Mesenteric fat pad (tissue), 1 donor: ENCODE results near the gene MESP1. TPM values are rescaled to one million over a fixed set of nuclear protein-coding genes. Genes with fewer than 3 reads are reported as not detected.

ENCODE experiments used
- DNase-seq: peaks from one replicate; pipeline ENCODE4 v3.0.0-alpha.2; 2020; ENCODE audit warnings: low spot score
- total RNA-seq: library from RNA; stranded (reverse); fragmentation: NEBNext Ultra II Directional; extraction: Animal tissue kit (Norgen Biotek cat#: 25700); gene quantifications from one replicate; pipeline ENCODE4 v1.2.1, GENCODE V29; 2021
- donor health status: DM: yes; HTN: yes; CAD: no.

MESP1 gene
- total RNA-seq, 1 donor from 2014 or later, result 16.0 TPM

DNA sequence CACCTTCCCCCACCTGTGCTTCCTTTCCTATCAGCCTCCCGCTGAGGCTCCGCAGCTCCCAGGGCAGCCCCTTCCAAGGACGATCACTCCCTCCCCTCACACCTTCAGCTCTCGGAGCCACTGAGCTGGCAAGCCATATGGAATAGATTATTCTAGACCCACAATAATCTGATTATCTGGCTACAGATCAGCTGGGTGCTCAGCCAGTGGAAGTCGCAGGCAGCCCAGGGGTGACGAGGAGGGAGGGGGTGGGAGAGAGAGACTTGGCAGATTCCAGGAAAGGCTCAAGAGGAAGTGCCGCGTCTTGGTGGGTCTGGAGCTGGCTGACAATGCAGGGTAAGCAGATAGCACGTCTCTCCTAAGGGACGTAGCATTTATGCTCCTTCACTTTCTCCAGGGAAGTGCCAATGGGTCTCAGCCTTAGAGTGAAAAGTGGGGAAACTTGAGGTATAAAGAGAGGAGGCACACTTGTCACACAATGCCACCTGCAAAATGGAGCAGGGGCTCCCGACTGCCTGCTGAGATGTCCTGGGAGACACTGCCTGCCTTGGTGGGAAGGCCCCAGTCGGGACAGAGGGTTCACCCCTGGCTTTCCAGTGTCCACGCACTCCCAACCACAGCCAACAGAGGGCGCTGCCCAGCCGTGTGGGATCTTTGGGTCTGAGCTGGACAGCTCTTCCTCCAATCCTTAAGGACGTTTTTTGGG lies 9.4 kb upstream of the MESP1 start:
- DNase-seq, result peak; percentile 96

DNA sequence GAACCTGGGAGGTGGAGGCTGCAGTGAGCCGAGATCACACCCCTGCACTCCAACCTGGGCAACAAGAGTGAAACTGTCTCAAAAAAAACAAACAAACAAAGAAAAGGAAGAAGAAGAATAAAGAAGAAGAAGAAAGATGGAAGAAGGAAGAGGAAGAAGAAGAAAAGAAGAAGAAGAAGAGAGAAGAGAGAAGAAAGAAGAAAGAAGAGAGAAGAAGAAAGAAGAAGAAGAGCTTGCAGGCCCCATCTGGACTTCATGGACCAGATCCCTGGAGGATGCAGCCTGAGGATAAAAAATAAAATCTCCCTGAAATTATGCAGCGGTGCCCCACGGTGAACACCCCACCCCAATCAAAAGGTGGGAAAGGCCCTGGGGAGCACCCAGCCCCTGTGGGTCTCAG lies 8.8 kb upstream of the MESP1 start:
- DNase-seq, result no peak

DNA sequence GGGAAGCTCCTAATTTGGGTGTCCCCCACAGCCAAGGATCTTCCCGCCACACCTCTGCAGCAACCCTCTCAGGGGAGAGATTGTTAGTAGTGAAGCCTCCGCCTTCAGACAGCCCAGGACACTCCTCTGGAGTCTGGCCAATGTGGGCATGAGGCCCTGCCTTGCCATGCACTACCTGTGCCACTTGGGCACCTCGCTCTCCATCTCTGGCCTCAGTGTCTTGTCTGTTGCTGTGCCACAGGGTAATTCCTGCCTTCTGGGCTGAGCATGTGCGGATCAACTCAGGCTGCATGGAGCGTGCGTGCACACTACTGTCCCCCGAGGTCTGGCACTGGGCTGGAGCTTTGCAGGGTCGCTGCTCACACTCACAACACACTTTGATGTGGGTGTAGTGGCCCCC lies 7.9 kb upstream of the MESP1 start:
- no peak for DNase-seq

DNA sequence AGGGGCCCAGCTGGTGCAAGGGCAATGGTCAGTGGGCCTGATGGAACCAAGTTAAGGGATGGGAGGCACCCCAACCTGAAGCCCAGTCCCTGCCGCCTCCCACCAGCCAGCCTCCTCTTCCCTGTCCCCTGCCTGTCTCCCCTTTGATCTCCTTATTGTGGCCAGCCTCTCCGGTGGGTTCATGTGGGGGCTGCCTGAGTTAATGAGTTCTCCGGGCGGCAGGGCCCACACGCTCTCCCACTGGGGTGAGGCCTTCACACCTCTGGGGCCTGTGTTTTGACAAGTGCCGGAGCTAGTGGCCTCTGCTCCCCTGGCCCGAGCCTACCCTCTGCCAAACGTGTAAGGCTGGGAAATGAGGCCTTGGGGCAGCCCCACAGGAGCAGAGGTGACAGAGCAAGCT lies 7.2 kb upstream of the MESP1 start:
- DNase-seq, result no peak

DNA sequence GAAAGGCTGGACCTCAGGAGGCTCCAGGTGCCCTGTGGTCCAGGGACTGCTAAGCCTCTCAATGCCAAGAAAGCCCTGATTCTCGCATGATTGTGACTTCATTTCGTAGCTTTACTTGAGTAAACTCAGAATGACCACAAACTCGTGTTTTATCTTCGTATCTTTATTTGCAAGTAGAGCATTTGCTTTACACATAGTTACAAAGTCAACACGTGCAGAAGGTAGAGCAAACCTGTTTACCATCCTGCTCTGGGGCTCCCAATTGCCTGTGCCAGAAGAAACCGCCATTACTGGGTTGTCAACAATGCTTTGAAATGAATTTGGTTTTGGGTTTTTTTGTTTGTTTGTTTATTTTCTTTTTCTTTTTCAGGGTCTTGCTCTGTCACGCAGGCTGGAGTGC lies 5.8 kb upstream of the MESP1 start:
- DNase-seq, result no peak

DNA sequence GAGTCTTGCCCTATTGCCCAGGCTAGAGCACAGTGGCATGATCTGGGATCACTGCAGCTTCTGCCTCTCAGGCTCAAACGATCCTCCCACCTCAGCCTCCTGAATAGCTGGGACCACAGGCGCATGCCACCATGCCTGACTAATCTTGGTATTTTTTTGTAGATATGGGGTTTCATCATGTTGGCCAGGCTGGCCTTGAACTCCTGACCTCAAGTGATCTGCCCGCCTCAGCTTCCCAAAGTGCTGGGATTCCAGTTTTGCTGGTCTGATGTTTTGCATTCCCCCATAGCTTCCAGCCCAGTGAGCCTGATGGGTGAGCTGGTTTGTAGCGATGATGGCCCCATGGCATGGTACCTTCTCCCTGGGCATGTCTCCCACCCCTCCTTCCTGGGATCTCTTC lies 4.7 kb upstream of the MESP1 start:
- no peak for DNase-seq

DNA sequence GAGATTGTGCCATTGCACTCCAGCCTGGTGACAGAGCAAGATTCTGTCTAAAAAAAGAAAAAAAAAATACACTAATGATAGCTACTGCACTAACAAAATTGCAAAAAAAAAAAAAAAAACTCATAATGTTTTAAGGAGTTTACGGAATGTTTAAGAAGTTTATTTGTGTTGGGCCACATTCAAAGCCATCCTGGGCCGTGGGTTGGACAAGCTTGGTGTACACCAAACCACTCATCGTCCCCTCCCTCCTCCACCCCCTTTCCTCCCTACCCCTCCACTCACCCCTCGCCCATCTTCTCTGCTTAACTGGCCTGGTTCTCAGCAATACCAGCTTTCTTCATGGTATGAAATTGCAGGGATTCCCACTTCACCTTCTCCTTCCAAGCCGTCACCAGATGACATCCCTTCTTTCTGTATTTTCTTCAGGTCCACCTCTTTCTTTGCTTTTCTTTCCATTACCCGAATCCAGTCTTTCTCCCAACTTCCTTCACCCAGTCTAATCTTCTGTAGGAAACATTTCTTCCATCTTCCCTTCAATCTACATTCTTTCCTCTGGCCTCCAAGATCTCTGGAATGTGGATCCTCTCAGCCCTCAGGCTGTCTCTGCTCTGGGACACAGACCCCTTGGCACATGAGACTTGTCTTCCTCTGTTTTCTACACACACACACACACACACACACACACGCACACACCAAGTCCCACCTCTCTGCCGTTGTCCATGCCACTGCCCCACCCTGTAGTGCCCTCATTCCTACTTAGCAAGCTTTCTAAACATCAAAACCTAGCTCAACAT lies 3.5 kb upstream of the MESP1 start:
- no peak for DNase-seq

DNA sequence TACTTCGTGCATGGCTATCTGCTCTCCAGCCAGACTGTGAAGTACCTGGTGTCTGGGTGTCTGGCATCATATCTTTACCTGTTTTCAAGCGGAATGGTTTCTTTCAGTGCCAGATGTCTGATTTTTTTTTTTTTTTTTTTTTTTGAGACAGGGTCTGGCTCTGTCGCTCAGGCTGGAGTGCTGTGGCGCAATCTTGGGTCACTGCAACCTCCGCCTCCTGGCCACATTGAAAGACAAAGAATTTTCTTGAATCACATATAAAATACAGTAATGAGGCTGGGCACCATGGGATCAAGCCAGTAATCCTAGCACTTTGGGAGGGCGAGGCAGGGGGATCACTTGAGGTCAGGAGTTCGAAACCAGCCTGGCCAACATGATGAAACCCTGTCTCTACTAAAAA lies 2.8 kb upstream of the MESP1 start:
- no peak for DNase-seq

DNA sequence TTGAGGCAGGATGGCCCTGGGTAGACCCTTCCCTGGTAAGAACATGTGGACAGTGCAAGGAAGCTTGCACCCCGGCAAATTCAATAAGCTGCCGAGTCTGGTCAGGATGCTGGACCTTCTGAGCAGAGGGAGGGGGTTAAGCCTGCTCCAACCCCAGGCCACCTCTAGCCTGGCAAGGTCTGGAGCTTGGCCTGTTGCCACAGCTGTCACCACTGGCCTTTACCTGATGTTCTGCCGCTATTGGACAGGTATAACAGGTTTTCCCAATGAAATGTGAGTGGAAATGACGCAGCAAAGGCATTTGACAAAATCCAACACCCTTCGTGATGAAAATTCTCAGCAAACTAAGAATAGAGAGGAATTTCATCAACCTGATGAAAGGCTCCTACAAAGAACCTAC lies 699 bp upstream of the MESP1 start:
- no peak for DNase-seq

DNA sequence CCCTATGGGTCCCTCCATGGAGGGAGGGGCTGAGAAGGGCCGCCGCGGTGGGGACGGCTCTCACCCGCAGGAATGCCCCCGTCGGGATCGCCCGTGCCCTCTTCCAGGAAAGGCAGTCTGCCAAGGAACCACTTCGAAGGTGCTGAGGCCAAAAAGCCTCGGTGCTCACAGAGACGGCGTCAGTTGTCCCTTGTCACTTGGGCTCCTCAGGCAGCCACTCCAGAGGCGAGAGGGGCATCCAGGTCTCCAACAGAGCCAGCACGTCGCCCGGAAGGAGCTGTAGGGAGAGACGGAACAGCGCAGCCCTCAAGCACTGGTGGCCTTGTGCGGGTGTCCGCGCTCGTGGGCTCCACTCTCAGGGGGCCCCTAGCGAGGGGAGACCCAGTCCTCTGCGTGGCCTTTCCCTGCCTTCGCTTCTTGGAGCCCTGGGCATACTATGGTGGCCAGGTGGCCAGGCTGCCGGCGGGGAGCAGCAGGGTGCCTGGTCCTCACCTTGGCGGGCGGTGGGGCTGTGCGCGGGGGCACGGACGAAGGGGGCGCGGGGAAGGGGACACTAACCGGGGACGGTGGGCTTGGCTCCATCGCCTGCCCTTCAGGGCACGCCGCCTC lies 994 bp downstream of the MESP1 start:
- no peak for DNase-seq

DNA sequence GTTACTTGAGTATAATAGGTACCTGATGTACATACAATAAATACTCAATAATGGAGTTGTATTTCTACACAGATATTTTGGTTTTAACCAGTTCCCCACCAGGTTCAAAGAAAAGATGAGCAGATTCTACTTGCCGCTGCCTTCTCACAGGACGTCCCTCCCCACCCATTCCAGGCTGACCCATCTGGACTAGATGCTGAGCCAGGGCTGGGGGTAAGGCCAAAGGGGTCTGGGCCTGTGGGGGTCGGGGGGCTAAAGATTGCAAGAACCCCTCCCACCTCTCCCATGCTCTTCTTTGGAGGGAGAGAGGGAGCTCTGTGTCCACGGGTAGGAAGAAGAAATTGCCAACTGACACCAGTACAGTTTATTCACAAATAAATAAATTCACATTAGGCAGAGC lies 1.5 kb downstream of the MESP1 start:
- DNase-seq, result no peak

DNA sequence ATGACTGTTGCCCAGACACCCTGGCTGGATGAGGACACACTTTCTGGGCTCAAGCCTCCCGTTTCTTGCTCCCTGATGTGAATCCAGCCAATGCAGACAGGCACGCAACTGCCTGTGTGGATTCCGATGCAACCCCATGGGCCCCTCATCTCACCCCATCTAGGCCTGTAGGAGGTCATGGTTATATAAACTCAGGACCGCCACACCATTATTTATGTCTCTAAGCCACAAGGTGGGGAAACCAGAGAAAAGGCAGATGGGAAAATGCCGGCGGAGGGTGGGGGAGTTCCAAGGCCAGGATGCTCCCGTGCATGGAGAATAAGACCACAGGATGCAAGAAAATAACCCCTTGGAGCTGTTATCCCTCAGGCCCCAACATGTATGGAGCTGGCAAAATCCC lies 2.0 kb downstream of the MESP1 start:
- DNase-seq, result no peak

DNA sequence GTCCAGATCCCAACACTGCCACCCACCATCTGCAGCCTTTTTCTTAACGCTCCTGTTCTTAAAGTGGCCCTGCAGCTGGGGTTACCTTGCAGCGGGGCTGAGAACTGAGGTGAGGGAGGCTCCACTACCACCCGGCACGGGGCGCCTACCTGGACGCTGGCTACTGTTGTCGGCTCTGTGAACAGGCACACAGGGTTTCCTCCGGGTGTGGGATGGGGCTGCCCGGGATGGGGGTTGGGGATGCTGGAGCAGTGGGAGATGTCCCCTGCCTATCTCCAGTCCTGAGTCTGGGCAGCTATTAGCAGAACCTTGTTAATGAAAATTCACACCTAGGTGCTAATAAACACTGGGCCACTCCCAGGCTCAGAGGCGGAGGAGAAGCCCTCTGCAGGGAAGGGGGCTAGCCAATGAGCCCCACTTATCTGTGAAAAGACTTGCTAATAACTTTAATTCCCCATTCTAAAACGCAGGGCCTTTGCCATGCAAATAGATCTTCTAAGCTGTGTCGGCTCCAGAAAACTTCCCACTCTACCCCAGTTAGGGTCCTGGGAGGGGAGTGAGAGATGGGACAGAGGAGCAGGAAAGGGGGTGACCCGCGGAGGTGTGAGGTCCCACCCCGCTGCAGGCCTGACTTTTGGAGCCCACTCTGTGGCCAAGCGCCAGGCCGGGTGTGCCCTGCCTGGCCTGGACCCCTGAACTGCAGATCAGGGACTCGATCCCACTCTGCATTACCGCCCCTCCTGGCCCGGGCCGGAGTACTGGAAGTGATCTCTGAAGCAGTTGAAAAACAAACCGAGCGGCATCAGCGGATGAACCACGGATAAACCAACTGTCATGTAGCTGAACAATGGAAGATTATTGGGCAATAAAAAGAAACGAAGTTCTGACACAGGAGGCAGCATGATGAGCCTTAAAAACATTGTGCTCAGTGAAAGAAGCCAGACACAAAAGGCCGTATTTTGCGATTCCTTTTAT lies 3.1 kb downstream of the MESP1 start:
- DNase-seq, result no peak

DNA sequence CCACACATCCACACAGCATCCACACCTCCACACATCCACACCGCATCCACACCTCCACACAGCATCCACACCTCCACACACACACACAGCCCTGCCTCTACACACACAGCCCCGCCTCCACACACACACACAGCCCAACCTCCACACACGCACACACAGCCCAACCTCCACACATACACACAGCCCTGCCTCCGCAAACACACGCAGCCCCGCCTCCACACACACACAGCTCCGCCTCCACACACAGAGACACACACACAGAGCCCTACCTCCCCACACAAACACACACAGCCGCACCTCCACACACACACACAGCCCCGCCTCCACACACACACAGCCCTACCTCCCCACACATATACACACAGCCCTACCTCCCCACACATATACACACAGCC lies 4.7 kb downstream of the MESP1 start:
- DNase-seq, result no peak

DNA sequence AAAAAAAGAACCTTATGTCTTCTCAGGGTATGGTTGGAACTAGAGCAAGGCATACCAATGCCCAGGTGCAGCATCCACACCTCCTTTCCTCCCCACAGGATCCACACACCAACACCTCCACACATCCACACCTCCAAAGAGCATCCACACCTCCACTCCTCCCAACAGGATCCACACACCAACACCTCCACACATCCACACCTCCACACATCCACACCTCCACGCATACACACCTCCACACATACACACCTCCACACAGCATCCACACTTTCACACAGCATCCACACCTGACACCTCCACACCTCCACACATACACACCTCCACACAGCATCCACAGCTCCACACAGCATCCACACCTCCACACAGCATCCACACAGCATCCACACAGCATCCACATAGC lies 5.3 kb downstream of the MESP1 start:
- no peak for DNase-seq

DNA sequence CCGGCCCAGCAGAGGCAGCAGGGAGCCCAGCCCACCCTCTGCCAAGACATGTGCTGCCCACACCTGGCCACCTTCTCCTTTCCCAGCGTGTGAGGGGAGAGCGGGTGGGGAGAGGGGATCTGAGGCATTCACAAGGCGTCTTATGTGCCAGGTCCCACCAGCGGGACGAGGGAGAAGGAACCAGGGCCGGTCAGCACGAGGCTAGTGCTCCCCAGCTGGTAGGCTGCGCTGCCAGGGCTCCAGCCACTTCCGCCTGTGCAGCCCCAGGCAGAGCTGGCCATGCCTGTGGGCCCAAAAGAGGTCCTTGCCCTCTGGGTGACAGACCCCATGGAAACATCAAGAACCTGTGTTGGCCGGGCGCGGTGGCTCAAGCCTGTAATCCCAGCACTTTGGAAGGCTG lies 5.9 kb downstream of the MESP1 start:
- no peak for DNase-seq

DNA sequence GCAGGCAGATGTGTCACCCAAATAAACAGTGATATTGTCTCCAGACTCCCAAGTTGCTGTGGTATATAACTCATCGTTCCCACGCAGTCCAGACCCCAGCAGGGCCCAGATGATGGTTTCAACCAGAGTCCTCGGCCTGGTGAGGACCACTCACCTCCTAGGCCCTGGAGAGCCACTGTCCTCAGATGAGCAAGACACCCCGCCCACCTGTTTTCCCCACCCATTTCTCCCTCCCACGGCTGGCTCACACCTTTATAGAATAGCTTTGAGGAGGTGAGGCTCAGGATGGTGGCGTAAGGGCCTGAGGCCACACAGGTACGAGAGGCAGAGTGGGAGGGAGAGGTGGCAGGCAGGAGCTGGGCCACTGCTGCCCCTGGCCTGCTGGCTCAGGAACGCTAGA lies 7.5 kb downstream of the MESP1 start:
- no peak for DNase-seq

DNA sequence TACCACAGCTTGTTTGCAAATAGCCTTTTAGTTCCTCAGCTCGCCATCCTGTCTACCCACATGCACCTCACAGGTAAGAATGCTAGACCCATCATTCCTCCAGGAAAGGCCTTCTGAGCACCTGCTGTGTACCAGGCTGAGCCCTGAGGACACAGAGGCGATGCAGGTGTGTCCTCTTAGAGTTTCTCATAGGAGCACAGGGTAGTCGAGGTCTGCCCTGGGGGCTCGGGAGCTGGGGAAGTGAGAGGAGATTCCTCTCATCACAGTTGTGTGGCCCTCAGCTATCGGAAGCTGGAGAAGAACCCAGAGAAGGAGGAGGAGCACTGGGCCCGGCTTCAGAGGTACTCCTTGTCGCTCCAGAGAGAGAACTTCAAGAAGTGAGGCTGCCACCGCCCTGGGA lies 8.0 kb downstream of the MESP1 start:
- DNase-seq, result no peak

DNA sequence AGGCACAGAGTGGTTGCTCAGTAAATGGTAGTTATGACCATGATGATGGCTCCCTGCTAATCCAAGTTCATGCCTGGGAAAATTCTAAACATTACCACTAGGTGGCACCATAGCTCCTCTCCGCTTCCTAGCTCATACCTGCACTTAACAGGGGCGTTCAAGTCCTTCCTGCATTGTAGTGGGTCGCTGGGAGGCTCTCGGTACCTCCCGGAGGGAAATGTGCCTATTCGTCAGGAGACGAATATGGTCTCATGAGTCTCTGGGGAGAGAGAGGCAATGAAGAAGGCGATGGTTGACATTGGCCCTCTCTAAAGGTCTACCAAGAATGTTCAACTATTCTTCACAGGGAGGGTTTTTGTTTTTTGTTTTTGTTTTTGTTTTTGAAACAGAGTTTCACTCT lies 10.9 kb downstream of the MESP1 start:
- DNase-seq, result peak; percentile 22

DNA sequence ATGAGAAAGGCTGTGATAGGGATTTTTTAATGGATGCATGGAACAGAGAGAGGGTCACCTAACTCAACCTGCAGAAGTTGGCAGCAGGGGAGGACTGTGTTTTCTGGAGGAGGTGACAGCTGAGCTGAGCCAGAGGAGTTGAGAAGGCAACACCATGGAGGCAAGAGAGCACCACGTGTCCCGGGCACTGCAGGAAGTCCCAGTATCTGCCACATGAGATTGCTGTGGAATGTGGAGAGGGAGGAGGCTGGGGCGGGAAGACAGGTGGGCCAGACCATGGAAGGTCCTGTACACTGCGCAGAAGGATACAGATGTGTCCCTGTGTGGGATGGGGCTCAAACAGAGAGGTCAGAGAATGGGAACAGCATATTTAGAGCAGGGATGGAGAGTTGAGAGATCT lies 15.3 kb downstream of the MESP1 start:
- peak; percentile 39 for DNase-seq

DNA sequence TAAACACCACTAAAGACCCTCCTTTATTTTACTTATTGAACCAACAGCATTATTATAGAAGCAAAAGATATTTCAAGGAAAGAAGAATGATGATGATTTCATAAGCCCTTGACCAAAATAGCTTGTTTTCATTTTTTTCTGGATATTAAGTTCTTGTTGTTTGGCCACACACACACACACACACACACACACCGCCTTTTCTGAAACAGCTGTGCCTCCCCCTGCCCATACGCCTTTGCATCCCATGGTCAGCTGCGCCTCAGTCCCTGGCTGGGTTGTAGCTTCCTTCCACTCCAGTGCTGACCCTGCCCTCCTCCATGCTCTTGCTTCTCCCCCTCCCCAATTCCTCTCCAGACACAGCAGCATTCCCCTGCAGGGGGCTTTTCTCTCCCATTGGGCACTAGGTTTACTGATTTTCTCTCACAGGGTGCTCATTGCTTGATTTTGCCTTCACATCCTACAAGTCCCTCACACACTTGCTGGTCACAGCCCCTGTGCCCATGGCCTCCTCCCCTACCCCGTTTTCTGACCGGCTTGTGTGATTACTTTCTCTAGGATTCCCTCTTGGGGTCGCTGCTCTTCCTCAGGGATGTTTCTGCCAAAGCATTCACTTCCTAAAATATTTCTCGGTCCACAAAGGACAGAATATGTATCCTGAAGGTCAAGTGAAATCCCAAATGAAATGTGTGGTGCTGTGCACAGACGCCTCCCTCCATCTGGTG lies 18.4 kb downstream of the MESP1 start:
- no peak for DNase-seq
